Activated CD8-positive, alpha-beta T cell treated with anti-CD3 and anti-CD28 coated beads, Interleukin-2, amount 10 ng/mL, durations not matched to agents 7 days and 5 days (primary cell): ENCODE results near the gene SLAMF6. TPM values are rescaled to one million over a fixed set of nuclear protein-coding genes. Genes with fewer than 3 reads are reported as not detected.
A peak's percentile ranks its signal among the peaks of the same experiment; 100 is the strongest.

Experiments used
- ATAC-seq: fragments of 150-1000 bp; cut with Tn5 transposase; one replicate; pipeline ENCODE4 v1.10.0; 2021; ENCODE audit warnings: moderate library complexity
- CTCF ChIA-PET: fragments of 350-600 bp; sonication (Branson Sonifier 250); formaldehyde crosslinking; loops from one replicate; lab custom pipeline; 2021; ENCODE audit warnings: antibody characterized with exemption; lab: Charles Lee
- POLR2A ChIA-PET: fragments of 350-600 bp; sonication (Branson Sonifier 250); formaldehyde crosslinking; loops from one replicate; lab custom pipeline; 2021; ENCODE audit warnings: antibody characterized with exemption; lab: Charles Lee
- DNase-seq: peaks from one replicate; pipeline ENCODE4 v3.0.0-alpha.2; 2020
- H3K27ac Mint-ChIP-seq: one replicate; pipeline ENCODE4 v1.8.0; 2021; ENCODE audit warnings: mild to moderate bottlenecking, mixed read lengths
- H3K27me3 Mint-ChIP-seq: one replicate; pipeline ENCODE4 v1.8.0; 2021; ENCODE audit warnings: low read depth, mixed read lengths
- H3K36me3 Mint-ChIP-seq: one replicate; pipeline ENCODE4 v1.8.0; 2021; ENCODE audit warnings: low read depth, mixed read lengths
- H3K4me1 Mint-ChIP-seq: one replicate; pipeline ENCODE4 v1.8.0; 2021; ENCODE audit warnings: low read depth, mixed read lengths
- H3K4me3 Mint-ChIP-seq: one replicate; pipeline ENCODE4 v1.8.0; 2021; ENCODE audit warnings: mild to moderate bottlenecking, mixed read lengths
- H3K9me3 Mint-ChIP-seq: one replicate; pipeline ENCODE4 v1.8.0; 2022; ENCODE audit warnings: mixed read lengths; ENCODE audit not compliant: insufficient read depth
- total RNA-seq, 2 experiments: library from RNA; stranded (reverse); gene quantifications; one replicate each; pipeline ENCODE4 v1.2.3, GENCODE V29; 2021

Gene SLAMF6
- total RNA-seq, 2 experiments from 2014 or later: 23.9 to 24.7 TPM

DNA sequence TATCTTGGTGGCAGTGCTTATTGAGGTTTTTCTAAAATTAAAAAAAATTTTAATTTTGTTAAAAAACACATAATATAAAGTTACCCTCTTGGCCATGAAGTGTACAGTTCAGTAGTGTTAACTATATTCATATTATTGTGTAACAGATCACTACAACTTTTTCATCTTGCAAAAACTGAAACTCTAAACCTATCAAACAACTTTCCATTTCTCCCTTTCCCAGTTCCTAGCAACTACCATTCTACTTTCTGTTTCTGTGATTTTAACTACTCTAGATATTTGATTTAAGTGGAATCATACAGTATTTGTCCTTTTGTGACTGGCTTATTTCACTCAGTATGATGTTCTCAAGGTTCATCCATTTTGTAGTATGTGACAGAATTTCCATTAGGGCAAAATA, 55.5 kb downstream of the SLAMF6 start:
- H3K9me3 Mint-ChIP-seq: peaks cover 5% of the 10 kb centered on the region
- DNase-seq: no peak
- H3K4me3 Mint-ChIP-seq: no peak overlapping the region
- ChIA-PET POLR2A (no interaction called here), CTCF (interaction anchor here (1.0 to 4.0 kb wide), 5 partner anchors 8 to 139 kb away, joined by 3 to 21 read pairs (median 4); no protein-coding TSS in a partner anchor)
- no peaks in the 10 kb centered on the region for H3K27me3 Mint-ChIP-seq
- peaks cover 11% of the 10 kb centered on the region for H3K36me3 Mint-ChIP-seq
- H3K4me1 Mint-ChIP-seq: peaks cover 46% of the 10 kb centered on the region
- ATAC-seq: no peak
- H3K27ac Mint-ChIP-seq: no peak overlapping the region

DNA sequence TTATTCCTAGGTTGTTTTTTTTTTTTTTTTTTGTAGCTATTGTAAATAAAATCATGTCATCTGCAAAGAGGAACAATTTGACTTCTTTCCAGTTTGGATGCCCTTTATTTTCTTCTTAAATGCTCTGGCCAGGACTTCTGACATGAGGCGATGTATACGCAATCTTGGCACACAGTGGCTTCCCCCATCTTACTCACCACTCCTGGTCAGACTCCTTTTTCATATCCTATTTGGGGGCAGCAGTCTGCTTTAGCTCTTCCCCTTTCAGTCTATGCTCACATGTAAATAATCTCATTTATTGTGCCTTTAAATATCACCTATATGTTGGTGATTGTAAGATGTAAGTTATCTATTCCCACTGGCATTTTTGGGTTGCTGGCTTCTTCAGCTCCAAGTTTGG, 56.1 kb downstream of the SLAMF6 start:
- no peak for ATAC-seq
- no peak for DNase-seq
- Mint-ChIP-seq H3K36me3 (peaks cover 11% of the 10 kb centered on the region), H3K9me3 (peaks cover 5% of the 10 kb centered on the region), H3K4me3 (no peak overlapping the region), H3K4me1 (peaks cover 46% of the 10 kb centered on the region), H3K27me3 (no peaks in the 10 kb centered on the region), H3K27ac (no peak overlapping the region)
- ChIA-PET POLR2A (no interaction called here), CTCF (interaction anchor here (1.4 to 1.7 kb wide), 2 partner anchors 91 to 98 kb away, joined by 3 to 4 read pairs; no protein-coding TSS in a partner anchor)

DNA sequence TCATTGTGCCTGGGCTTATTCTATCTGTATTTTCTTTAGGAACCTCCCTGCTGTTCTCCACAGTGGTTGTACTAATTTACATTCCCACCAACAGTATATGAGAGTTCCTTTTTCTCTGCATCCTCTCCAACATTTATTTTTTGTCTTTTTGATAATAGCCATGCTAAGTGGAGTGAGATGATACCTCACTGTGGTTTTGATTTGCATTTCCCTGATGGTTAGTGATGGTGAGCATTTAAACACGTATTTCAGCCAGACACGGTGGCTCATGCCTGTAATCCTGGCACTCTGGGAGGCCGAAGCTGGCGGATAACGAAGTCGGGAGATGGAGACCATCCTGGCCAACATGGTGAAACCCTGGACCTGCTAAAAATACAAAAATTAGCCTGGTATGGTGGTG, 57.9 kb downstream of the SLAMF6 start:
- DNase-seq: no peak
- ChIA-PET CTCF (no interaction called here), POLR2A (no interaction called here)
- H3K4me1 Mint-ChIP-seq: peaks cover 60% of the 10 kb centered on the region
- H3K27me3 Mint-ChIP-seq: no peaks in the 10 kb centered on the region
- peaks cover 11% of the 10 kb centered on the region for H3K36me3 Mint-ChIP-seq
- H3K27ac Mint-ChIP-seq: no peak overlapping the region
- no peak overlapping the region for H3K4me3 Mint-ChIP-seq
- ATAC-seq: no peak
- H3K9me3 Mint-ChIP-seq: peaks cover 5% of the 10 kb centered on the region

DNA sequence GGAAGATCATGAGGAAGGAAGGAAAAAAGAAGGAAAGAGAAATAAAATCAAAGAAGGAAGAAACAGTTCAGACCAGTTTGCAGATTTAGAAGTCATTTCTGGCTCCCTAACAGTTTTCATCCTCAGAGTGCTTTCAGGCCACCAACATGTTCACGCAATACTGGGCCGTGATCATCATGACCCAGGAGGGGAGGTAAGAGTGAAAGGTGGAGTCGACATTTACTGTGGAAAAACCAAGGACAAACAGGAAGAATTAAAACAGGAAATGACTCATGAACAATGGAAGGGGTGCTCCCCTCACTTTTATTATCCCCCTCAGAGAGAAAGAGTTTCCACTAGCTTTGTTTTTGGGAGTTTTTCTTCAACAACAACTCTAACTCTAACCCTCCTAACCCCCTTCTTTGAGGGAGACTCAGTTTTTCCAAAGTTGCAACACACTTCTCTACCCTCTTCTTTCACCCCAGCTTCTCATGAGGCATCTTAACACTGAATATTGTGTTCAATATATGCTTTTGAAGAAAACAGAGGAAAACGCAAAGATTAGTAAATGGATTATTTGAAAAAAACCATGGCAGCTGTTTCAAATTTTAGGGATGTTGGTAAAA, 62.3 kb downstream of the SLAMF6 start:
- CTCF ChIA-PET: interaction anchor here (1.2 to 3.3 kb wide), 3 partner anchors 9 to 267 kb away, joined by 3 to 21 read pairs (median 4); no protein-coding TSS in a partner anchor
- peaks cover 6% of the 10 kb centered on the region for H3K36me3 Mint-ChIP-seq
- DNase-seq: no peak

DNA sequence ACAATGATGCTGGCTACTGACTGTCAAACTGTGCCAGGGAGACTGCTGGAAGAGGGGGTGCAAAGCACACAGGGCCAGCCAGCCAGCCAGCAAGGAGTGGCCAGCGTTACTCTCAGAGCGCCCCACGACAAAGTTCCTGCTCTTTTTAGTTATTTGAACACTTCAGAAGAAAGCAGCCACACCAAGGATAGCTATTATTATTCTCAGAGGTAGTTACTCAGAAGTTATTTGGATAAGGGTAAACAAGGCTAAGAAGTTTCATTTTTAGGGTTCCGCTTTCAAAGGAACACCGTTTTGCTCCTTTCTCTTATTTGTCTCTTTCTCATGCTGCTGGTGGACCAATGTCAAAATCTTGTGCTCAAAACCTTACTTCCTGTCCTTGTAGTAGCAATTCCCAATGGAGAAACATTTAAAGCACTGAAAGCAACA, 62.8 kb downstream of the SLAMF6 start:
- CTCF ChIA-PET: interaction anchor here (1.2 to 3.3 kb wide), 3 partner anchors 9 to 267 kb away, joined by 3 to 21 read pairs (median 4); no protein-coding TSS in a partner anchor
- peak overlapping the region; percentile 92 for H3K27ac Mint-ChIP-seq

More for the DNA sequence above, 62.3 kb downstream of the SLAMF6 start:
- Mint-ChIP-seq H3K4me3 (peak overlapping the region; percentile 53), H3K9me3 (peaks cover 3% of the 10 kb centered on the region), H3K27ac (peak overlapping the region; percentile 92), H3K4me1 (peaks cover 49% of the 10 kb centered on the region), H3K27me3 (no peaks in the 10 kb centered on the region)
- ATAC-seq: peak; percentile 66
- POLR2A ChIA-PET: no interaction called here

DNA sequence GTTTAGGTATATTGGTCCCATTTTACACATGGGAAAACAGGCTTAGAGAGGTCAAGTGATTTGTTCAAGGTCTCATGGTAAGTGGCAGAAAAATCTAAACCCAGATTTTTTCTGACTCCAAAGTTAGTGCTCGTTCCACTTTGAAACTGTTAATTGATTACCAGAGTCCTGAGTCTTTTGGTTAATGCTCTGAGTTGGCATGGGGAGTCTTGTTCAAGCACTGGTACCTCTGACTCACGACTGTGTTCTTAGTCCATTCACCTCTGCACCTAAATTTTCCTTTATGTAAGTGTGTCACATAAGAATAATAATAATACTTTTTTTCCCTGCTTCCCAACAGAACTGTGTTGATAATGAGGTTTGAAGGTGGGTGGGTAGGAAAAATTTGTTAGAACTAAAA, 63.4 kb downstream of the SLAMF6 start:
- no peak for ATAC-seq
- H3K27ac Mint-ChIP-seq: no peak overlapping the region
- ChIA-PET CTCF (interaction anchor here (1.2 to 3.3 kb wide), 3 partner anchors 8 to 268 kb away, joined by 3 to 21 read pairs (median 4); no protein-coding TSS in a partner anchor), POLR2A (interaction anchor here (0.5 to 1.4 kb wide), 3 partner anchors 15 to 80 kb away, joined by 3 to 4 read pairs (median 4); no protein-coding TSS in a partner anchor)
- H3K4me1 Mint-ChIP-seq: peaks cover 52% of the 10 kb centered on the region
- no peak for DNase-seq
- no peak overlapping the region for H3K4me3 Mint-ChIP-seq
- no peaks in the 10 kb centered on the region for H3K27me3 Mint-ChIP-seq
- no peaks in the 10 kb centered on the region for H3K9me3 Mint-ChIP-seq
- no peaks in the 10 kb centered on the region for H3K36me3 Mint-ChIP-seq

More for the DNA sequence above, 62.8 kb downstream of the SLAMF6 start:
- H3K4me3 Mint-ChIP-seq: peak overlapping the region; percentile 53
- ATAC-seq (peak; percentile 32), DNase-seq (no peak)
- H3K36me3 Mint-ChIP-seq: peaks cover 2% of the 10 kb centered on the region
- peaks cover 49% of the 10 kb centered on the region for H3K4me1 Mint-ChIP-seq
- no peaks in the 10 kb centered on the region for H3K27me3 Mint-ChIP-seq
- POLR2A ChIA-PET: no interaction called here
- H3K9me3 Mint-ChIP-seq: no peaks in the 10 kb centered on the region

DNA sequence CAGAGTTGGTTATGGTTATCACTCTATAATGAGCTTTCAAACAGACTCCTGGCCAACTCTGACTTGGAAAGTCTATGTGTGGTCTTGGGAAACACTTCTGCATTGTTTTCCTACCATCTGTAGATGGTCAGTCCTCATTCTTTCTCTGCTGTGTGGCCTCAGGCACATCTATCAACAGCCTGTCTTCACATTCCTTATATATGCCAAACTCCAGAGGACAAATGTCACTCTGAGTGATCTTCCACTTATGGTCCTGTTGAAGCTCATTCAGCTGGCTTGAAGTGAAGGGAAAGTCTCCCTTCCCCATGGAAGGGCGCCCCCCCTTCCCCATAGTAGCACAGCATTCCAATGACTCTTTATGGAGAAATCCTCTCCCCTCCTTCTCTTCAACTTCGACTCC, 64.0 kb downstream of the SLAMF6 start:
- DNase-seq (no peak), ATAC-seq (no peak)
- no peak overlapping the region for H3K27ac Mint-ChIP-seq
- POLR2A ChIA-PET: interaction anchor here (0.5 to 1.4 kb wide), 4 partner anchors 14 to 1449 kb away, joined by 3 to 4 read pairs (median 4); no protein-coding TSS in a partner anchor
- CTCF ChIA-PET: interaction anchor here (3.3 kb wide), 1 partner anchor 10 kb away, joined by 21 read pairs; no protein-coding TSS in a partner anchor
- no peaks in the 10 kb centered on the region for H3K9me3 Mint-ChIP-seq
- H3K4me1 Mint-ChIP-seq: peaks cover 52% of the 10 kb centered on the region
- no peaks in the 10 kb centered on the region for H3K36me3 Mint-ChIP-seq
- H3K27me3 Mint-ChIP-seq: no peaks in the 10 kb centered on the region
- no peak overlapping the region for H3K4me3 Mint-ChIP-seq

DNA sequence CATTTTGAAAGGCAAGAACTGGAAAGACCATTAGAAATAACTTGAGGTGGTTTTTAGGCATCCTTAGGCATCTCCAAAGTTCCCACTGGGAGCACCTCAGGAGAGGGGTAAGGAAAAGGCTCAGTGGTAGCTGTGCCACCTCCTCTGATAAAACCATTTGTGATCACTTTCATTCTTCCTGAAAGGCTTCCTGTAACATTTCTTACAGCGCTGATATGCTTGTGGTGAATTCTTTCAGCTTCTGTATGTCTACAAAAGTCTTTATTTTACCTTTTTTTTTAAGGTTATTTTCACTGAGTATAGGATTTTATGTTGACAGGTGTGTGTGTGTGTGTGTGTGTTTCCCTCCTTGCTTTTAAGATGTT, 67.9 kb downstream of the SLAMF6 start:
- DNase-seq: no peak
- peaks cover 49% of the 10 kb centered on the region for H3K4me1 Mint-ChIP-seq

DNA sequence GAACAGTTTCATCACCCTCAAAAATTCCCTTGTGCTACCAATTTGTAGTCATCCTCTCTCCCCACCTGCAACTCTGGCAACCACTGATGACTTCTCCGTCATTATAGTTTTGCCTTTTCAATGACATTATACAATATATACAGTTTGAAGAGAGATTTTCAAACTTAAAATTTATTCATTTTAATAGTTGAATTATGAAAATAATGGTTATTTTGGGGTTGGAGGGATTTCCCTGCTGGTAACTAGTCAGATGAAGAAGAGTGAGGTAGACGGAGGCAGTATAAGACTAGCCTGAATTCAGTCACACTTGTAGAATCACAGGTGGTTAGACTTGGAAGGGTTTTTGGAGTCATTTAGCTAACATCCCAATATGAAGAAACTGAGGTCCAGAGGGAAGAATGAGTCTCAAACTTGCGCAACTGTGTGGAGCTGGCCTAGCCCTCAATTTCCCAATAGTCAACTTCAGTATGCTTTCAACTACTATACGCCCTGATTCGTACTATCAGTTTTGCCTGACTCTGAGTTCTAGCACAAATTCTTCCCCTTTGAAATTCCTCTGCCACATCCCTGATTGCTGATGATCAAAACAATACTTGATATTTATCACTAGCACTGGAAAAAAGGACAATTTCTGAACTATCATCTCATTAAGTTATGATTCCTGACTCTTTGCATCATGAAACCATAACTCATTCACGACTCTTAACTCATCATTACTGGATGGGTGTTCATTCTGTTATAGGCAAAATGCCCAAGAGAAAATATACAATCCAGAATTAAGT, 68.5 kb downstream of the SLAMF6 start:
- Mint-ChIP-seq H3K36me3 (no peaks in the 10 kb centered on the region), H3K4me3 (no peak overlapping the region), H3K27me3 (no peaks in the 10 kb centered on the region), H3K27ac (peak overlapping the region; percentile 26), H3K9me3 (no peaks in the 10 kb centered on the region), H3K4me1 (peaks cover 44% of the 10 kb centered on the region)
- POLR2A ChIA-PET: no interaction called here
- CTCF ChIA-PET: interaction anchor here (2.0 to 2.6 kb wide), 2 partner anchors 9 to 16 kb away, joined by 5 to 8 read pairs; no protein-coding TSS in a partner anchor
- DNase-seq: no peak
- no peak for ATAC-seq

More for the DNA sequence above, 67.9 kb downstream of the SLAMF6 start:
- Mint-ChIP-seq H3K4me3 (peak overlapping the region; percentile 6), H3K36me3 (no peaks in the 10 kb centered on the region), H3K27ac (peak overlapping the region; percentile 65), H3K9me3 (no peaks in the 10 kb centered on the region), H3K27me3 (no peaks in the 10 kb centered on the region)
- no peak for ATAC-seq
- ChIA-PET POLR2A (no interaction called here), CTCF (interaction anchor here (2.0 to 2.6 kb wide), 2 partner anchors 9 to 15 kb away, joined by 5 to 8 read pairs; no protein-coding TSS in a partner anchor)

DNA sequence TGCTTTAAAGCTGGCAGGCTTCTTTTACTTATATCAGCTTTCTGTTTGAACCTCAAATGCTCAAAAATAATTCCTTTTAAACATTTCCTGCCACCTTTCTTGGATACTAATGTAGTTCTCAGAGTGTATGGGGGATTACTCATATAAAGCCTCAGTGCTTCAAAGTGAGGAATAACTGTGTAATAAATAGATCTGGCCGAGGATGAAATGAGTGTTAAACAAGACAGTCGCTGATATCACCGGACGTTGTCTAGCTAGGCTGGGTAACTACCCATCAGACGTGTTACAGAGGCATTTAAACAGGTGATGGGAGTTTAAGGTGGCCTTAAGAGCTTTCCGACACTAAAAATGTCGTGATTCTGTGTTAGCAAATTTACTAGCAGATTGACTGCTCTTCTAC, 69.6 kb downstream of the SLAMF6 start:
- Mint-ChIP-seq H3K4me3 (peak overlapping the region; percentile 29), H3K27ac (peak overlapping the region; percentile 17), H3K27me3 (no peaks in the 10 kb centered on the region), H3K36me3 (peaks cover 2% of the 10 kb centered on the region), H3K9me3 (no peaks in the 10 kb centered on the region), H3K4me1 (peaks cover 39% of the 10 kb centered on the region)
- CTCF ChIA-PET: interaction anchor here (0.6 to 2.0 kb wide), 3 partner anchors 10 to 88 kb away, joined by 3 to 5 read pairs (median 3); no protein-coding TSS in a partner anchor
- POLR2A ChIA-PET: no interaction called here
- no peak for DNase-seq
- ATAC-seq: no peak

DNA sequence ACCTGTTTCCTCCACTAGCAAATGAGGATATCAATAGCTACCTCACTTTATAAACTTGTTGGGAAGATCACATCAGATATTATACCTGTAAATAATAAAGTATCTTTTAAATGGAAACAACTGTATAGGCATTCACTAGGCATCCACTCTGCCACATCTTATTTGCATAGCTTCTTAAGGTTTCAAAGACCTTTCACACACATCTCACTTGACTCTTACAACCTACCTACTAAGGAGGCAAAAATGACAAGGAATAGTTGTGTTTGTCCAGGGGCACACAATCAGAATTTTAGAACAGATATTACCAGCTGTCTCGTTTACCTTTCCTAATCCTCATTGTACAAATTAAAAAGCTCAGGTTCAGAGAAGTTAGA, 71.2 kb downstream of the SLAMF6 start:
- peak; percentile 16 for ATAC-seq
- Mint-ChIP-seq H3K9me3 (no peaks in the 10 kb centered on the region), H3K36me3 (peaks cover 2% of the 10 kb centered on the region), H3K4me1 (peaks cover 47% of the 10 kb centered on the region), H3K27ac (peak overlapping the region; percentile 60), H3K27me3 (no peaks in the 10 kb centered on the region), H3K4me3 (no peak overlapping the region)
- DNase-seq: no peak
- ChIA-PET CTCF (interaction anchor here (0.7 to 2.6 kb wide), 14 partner anchors 8 to 156 kb away, joined by 3 to 14 read pairs (median 4); no protein-coding TSS in a partner anchor), POLR2A (no interaction called here)
